Epithelial cell of proximal tubule (primary cell): ENCODE measurements around the gene MT1E. TPM values are rescaled to one million over a fixed set of nuclear protein-coding genes. Genes with fewer than 3 reads are reported as not detected.

Source experiments
- DNase-seq: peaks from one replicate; pipeline ENCODE4 v3.0.0-alpha.2; 2011; ENCODE audit warnings: low read depth
- H3K4me3 ChIP-seq: 2 replicates; pipeline ENCODE4 v1.5.1; 2011; ENCODE audit warnings: low read depth, mild to moderate bottlenecking, low read length
- CTCF ChIP-seq: conservative IDR thresholded peaks from 2 replicates; pipeline ENCODE4 v1.5.1; 2012; ENCODE audit warnings: low read depth, mild to moderate bottlenecking, low read length
- total RNA-seq: library from RNA; depleted of rRNA; stranded (reverse); fragments of >200 nt; gene quantifications from 2 replicates; pipeline ENCODE4 v1.2.3, GENCODE V29; 2015

MT1E gene
- total RNA-seq, 1 donor from 2014 or later, result 1,203 TPM

DNA sequence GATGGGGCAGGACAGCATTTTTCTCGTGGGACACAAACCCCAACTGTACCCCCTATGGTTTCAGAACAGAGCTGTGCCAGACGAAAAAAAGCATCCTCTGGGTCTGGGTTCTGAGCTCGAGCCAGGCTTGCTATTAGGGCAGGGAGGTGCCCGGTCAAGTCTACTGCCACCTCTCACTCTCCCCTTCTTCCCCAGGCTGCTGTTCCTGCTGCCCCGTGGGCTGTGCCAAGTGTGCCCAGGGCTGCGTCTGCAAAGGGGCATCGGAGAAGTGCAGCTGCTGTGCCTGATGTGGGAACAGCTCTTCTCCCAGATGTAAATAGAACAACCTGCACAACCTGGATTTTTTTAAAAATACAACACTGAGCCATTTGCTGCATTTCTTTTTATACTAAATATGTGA lies 1.1 kb downstream of the MT1E start:
- DNase-seq, result no peak
- TF ChIP-seq CTCF, result no peak
- peak overlapping the region; percentile 63 for H3K4me3 ChIP-seq

DNA sequence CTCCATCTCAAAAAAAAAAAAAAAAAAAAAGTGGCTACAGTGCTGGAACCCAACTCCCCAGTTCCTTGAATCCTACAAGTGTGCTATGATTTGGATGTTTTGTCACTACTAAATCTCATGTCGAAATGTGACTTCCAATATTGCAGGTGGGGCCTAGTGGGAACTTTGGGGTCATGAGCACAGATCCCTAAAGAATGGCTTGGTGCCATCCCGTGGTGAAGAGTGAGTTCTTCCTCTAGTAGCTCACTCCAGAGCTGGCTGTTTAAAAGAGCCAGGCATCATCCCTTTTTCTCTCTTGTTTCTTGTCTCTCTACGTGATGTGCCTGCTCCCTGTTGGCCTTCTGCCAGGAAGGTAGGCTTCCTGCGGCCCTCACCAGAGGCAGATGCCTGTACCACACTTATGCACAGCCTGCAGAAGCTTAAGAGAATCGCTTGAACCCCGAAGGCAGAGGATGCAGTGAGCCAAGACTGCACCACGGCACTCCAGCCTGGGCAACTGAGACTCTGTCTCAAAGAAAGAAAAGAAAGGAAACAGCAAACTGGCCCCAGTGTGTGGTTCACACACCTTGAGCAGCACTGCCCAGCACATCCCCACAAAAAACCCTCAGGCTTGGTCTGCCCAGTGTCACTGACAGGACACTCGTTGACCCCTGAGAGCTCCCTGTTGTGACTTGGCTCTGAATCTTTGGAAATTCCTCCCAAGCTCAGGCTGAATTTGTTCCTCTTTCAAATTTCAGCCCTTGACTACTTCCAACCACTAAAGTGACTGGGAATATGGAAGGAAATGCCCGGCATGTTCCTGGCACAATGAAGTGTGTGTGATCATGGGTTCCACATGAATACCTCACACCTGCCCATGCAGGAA lies 3.1 kb downstream of the MT1E start:
- peak; percentile 12 for TF ChIP-seq CTCF
- DNase-seq, result no peak
- H3K4me3 ChIP-seq, result no peak overlapping the region

DNA sequence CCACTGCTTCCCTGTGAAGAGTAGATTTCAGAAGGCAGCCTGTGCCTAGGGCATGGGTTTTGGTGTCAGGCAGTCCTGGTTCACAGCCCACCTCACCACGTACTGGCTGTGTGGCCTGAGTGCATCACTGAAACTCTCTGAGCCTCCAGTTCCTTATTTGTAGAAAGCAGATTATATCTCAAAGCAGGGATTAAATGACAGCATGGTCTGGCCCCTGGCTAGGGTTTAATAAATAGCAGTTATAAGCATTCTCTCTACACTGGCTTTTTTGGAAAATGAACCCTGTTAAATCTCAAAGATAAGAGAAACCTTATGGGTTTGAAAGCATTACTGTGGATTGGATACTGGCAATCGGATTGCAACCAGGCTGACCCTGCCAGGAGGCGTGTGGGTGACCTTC lies 4.0 kb downstream of the MT1E start:
- DNase-seq, result no peak
- TF ChIP-seq CTCF, result no peak
- no peak overlapping the region for H3K4me3 ChIP-seq

DNA sequence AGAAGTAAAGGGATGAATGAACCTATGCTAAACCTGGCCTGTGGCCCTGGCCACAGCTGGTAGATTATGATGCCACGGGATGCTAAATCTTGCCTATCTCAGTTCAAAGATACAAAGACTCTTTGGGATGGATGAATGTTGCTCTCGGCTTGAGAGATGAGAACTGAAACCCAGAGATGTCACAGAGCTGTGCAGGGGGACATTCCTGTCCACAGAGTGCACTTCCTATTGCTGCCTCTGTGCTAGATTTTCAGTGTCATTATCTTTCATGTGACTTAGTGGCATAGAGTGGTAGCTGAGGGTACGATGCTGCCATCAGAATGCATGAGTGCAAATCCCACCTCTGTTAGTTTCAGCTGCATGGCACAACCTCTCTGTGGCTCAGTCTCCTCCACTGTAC lies 4.6 kb downstream of the MT1E start:
- TF ChIP-seq CTCF, result no peak
- DNase-seq, result no peak
- H3K4me3 ChIP-seq, result no peak overlapping the region

DNA sequence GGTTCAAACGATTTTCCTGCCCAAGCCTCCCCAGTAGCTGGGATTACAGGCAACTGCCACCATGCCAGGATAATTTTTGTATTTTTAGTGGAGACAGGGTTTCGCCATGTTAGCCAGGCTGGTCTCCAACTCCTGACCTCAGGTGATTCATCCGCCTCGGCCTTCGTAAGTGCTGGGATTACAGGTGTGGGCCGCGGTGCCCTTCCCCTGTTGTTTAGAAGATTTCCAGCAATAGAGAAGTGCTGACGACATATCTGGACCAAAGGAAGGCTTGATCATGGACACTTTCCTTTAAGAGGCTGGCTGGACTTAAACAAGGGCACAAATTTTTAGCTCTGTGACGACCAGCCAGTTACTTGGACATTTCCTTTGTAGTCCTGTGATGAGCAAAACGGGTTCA lies 5.6 kb downstream of the MT1E start:
- TF ChIP-seq CTCF, result no peak
- no peak overlapping the region for H3K4me3 ChIP-seq
- DNase-seq, result no peak

- DNase-seq, result no peak
- H3K4me3 ChIP-seq, result peak overlapping the region; percentile 60
- TF ChIP-seq CTCF, result no peak
Observed at GRCh38 chr16:56631832-56632155, 6.2 kb downstream of the MT1E start.
